A673 (cell line): ENCODE results near the gene GRID1. TPM values are rescaled to one million over a fixed set of nuclear protein-coding genes. Genes with fewer than 3 reads are reported as not detected.
A peak's percentile ranks its signal among the peaks of the same experiment; 100 is the strongest.

Experiments
- BruUV-seq: library from RNA; stranded (reverse); fragments of 400-500 nt; replicated peaks from 2 replicates; lab custom pipeline; 2021; lab: Mats Ljungman, UMichigan
- CTCF ChIA-PET: fragments of 300-600 bp; sonication (Branson Sonifier 250); formaldehyde crosslinking; loops from one replicate; lab custom pipeline; 2022; ENCODE audit warnings: antibody characterized with exemption; lab: Charles Lee
- POLR2A ChIA-PET: fragments of 300-600 bp; sonication (Branson Sonifier 250); formaldehyde crosslinking; loops from one replicate; lab custom pipeline; 2022; ENCODE audit warnings: antibody characterized with exemption; ENCODE audit not compliant: low non-redundant PET; lab: Charles Lee
- DNase-seq: peaks from one replicate; pipeline ENCODE4 v3.0.0-alpha.2; 2015; ENCODE audit warnings: low spot score
- H3K27ac ChIP-seq: fragments of 200-600 bp; sonication (generic); 2 replicates; pipeline ENCODE4 v1.5.1; 2016; ENCODE audit warnings: mixed run types, low read depth, mild to moderate bottlenecking, mixed read lengths, antibody characterized with exemption, low read length; ENCODE audit not compliant: poor library complexity, severe bottlenecking
- H3K27me3 ChIP-seq: fragments of 200-600 bp; sonication (generic); replicated peaks from 2 replicates; pipeline ENCODE4 v1.6.1; 2017; ENCODE audit warnings: mixed run types, low read depth, mild to moderate bottlenecking, mixed read lengths, antibody characterized with exemption, low read length; ENCODE audit not compliant: insufficient read depth, poor library complexity
- H3K36me3 ChIP-seq: fragments of 200-600 bp; sonication (generic); 2 replicates; pipeline ENCODE4 v1.6.1; 2016; ENCODE audit warnings: mixed run types, mild to moderate bottlenecking, mixed read lengths, antibody characterized with exemption, low read length; ENCODE audit not compliant: insufficient read depth, poor library complexity, severe bottlenecking
- H3K4me1 ChIP-seq: fragments of 200-600 bp; sonication (generic); 2 replicates; pipeline ENCODE4 v1.6.1; 2017; ENCODE audit warnings: mixed run types, mild to moderate bottlenecking, mixed read lengths, antibody characterized with exemption, low read length; ENCODE audit not compliant: insufficient read depth, poor library complexity, severe bottlenecking
- H3K4me3 ChIP-seq: fragments of 200-600 bp; sonication (generic); 2 replicates; pipeline ENCODE4 v1.5.1; 2016; ENCODE audit warnings: low read depth, mixed run types, mild to moderate bottlenecking, mixed read lengths, low read length; ENCODE audit not compliant: poor library complexity, severe bottlenecking
- H3K9me3 ChIP-seq: fragments of 200-600 bp; sonication (generic); 2 replicates; pipeline ENCODE4 v1.6.1; 2016; ENCODE audit warnings: mixed run types, low read depth, mild to moderate bottlenecking, mixed read lengths, antibody characterized with exemption, low read length; ENCODE audit not compliant: poor library complexity, severe bottlenecking
- EZH2 ChIP-seq: fragments of 200-600 bp; sonication (generic); IDR thresholded peaks from 2 replicates; pipeline ENCODE4 v1.6.1; 2017; ENCODE audit warnings: borderline replicate concordance, low read depth, mild to moderate bottlenecking, mixed read lengths, antibody characterized with exemption, low read length; ENCODE audit not compliant: poor library complexity, severe bottlenecking
- intact Hi-C: fragments of 100-400 bp; cut with micrococcal nuclease; formaldehyde crosslinking; loops from one replicate; pipeline ENCODE4 v1.10.0; 2022; ENCODE audit not compliant: unreplicated experiment
- total RNA-seq: library from RNA; stranded (reverse); gene quantifications from 2 replicates; pipeline ENCODE4 v1.2.3, GENCODE V29; 2021
- TF ChIP-seq, protein P1 (sequence below): fragments of 300-800, 200-600 bp; sonication (generic); conservative IDR thresholded peaks from 2 replicates; pipeline ENCODE4 v1.5.1; 2017; ENCODE audit warnings: low read depth, mild to moderate bottlenecking, antibody characterized with exemption, low read length, moderate library complexity, mixed read lengths

GRID1 gene
- total RNA-seq, 1 experiment from 2014 or later, result not detected

DNA sequence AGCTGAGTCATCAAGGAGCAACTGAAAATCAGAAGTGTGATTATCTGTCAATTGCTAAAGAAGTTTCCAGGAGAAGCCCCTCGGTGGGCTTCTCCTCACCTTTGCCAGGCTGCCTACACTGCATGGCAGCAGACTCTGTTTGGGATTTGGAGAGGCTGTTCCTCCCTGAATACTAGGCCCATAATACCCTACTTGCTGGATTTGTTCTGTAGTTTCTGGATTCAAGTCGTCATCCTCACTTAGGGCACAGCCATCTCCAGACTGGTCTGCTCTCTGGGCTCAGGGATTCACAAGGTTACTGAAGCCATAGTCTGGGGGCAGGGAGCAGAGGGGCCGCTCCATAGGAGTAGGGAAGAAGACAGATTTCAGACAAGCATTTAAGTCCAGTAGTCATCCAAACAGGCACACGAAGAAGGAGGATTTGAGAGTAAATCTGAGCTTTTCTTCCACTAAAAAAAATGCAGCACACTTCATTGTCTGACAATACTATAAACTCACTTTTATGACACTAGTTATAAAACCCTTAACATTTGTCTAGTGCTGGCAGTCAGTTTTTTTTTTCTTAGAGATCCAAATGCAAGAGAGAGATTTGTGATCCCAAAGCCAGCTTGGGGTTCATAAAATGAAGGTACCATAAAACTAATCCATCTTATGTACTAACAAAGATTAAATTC, 723.3 kb downstream of the GRID1 start:
- DNase-seq, result no peak
- Histone ChIP-seq H3K36me3 (no peaks in the 10 kb centered on the region), H3K27me3 (no peaks in the 10 kb centered on the region), H3K4me1 (peaks cover 11% of the 10 kb centered on the region), H3K4me3 (no peak overlapping the region), H3K27ac (peak overlapping the region; percentile 33), H3K9me3 (no peaks in the 10 kb centered on the region)
- BruUV-seq, result no TSS peak
- no peak for TF ChIP-seq EZH2
- TF ChIP-seq, protein P1, sequence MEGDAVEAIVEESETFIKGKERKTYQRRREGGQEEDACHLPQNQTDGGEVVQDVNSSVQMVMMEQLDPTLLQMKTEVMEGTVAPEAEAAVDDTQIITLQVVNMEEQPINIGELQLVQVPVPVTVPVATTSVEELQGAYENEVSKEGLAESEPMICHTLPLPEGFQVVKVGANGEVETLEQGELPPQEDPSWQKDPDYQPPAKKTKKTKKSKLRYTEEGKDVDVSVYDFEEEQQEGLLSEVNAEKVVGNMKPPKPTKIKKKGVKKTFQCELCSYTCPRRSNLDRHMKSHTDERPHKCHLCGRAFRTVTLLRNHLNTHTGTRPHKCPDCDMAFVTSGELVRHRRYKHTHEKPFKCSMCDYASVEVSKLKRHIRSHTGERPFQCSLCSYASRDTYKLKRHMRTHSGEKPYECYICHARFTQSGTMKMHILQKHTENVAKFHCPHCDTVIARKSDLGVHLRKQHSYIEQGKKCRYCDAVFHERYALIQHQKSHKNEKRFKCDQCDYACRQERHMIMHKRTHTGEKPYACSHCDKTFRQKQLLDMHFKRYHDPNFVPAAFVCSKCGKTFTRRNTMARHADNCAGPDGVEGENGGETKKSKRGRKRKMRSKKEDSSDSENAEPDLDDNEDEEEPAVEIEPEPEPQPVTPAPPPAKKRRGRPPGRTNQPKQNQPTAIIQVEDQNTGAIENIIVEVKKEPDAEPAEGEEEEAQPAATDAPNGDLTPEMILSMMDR, result no peak
- CTCF ChIA-PET, result no interaction called here
- intact Hi-C loops, result no loop called here
- POLR2A ChIA-PET, result no interaction called here

DNA sequence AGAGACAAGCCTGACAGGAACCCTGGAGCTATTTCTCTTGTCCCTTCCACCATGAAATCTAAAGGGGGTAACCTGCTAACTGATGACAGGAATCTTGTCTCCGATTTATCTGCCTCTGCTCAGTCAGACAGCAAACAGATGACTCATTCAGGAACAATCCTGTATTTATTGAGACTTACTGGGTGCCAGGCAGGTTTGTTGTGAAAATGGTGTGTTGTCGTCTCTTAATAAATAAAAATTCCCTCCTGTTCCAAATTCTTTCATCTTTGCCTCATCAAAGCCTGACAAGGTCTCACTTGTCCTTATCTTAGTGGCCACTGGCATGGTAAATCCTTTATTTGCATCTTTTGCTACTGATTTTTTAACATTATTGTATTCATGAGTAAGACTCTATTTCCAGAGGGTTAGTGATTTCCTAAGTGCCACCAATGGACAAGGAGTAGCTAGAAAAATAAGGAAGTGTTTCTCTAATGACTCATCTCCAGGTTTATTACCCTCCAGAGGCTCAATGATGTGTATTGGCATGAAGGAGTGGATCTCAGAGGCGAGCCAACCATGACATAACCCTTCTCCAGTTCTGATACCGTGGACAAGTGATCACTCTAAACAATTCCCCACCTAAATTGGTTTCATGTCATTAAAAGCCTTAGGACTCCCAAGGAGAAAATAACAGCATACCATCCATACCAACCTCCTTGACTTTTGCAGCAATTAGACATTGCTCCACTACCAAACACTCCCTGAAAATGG, 724.0 kb downstream of the GRID1 start:
- Histone ChIP-seq H3K4me1 (peaks cover 11% of the 10 kb centered on the region), H3K27ac (peak overlapping the region; percentile 33), H3K36me3 (no peaks in the 10 kb centered on the region), H3K27me3 (no peaks in the 10 kb centered on the region), H3K9me3 (no peaks in the 10 kb centered on the region), H3K4me3 (no peak overlapping the region)
- no TSS peak for BruUV-seq
- ChIA-PET POLR2A (no interaction called here), CTCF (no interaction called here)
- TF ChIP-seq, protein P1, result no peak
- TF ChIP-seq EZH2, result no peak
- intact Hi-C loops, result no loop called here
- DNase-seq, result peak; percentile 80

DNA sequence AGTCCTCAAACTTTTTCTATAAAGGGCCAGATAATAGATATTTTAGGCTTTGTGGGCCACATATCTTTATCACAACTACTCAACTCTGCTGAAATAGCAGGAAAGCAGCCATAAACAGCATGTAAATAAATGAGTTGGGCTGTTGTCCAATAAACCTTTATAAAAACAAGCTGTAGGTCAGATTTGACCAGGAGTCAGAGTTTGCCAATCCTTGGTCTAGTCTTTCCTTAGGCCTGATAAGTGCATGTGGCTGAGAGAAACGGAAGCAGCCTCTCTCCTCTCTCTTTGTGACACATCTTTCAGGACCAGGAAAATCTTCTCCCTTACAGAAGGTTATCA, 724.5 kb downstream of the GRID1 start:
- ChIA-PET CTCF (no interaction called here), POLR2A (no interaction called here)
- DNase-seq, result no peak
- intact Hi-C loops, result no loop called here
- Histone ChIP-seq H3K9me3 (no peaks in the 10 kb centered on the region), H3K36me3 (no peaks in the 10 kb centered on the region), H3K4me1 (peaks cover 11% of the 10 kb centered on the region), H3K27ac (no peak overlapping the region), H3K4me3 (no peak overlapping the region), H3K27me3 (no peaks in the 10 kb centered on the region)
- no peak for TF ChIP-seq EZH2
- TF ChIP-seq, protein P1, result no peak
- no TSS peak for BruUV-seq
